H9 (cell line): ENCODE data around the gene ACTN4. TPM values are rescaled to one million over a fixed set of nuclear protein-coding genes. Genes with fewer than 3 reads are reported as not detected.

ENCODE experiments used
- DNase-seq: peaks from one replicate; pipeline ENCODE4 v3.0.0-alpha.2; 2017
- H2AFZ ChIP-seq: one replicate; pipeline ENCODE4 v1.6.1; 2013; ENCODE audit warnings: mild to moderate bottlenecking, low read length, control low read depth, moderate library complexity
- H2AK5ac ChIP-seq: 2 replicates; pipeline ENCODE4 v1.6.1; 2013; ENCODE audit warnings: low read length, control low read depth, mixed read lengths; ENCODE audit not compliant: insufficient read length
- H2BK120ac ChIP-seq: one replicate; pipeline ENCODE4 v1.6.1; 2013; ENCODE audit warnings: low read depth, mild to moderate bottlenecking, low read length, control low read depth, inconsistent platforms; ENCODE audit not compliant: poor library complexity, severe bottlenecking
- H2BK12ac ChIP-seq: 2 replicates; pipeline ENCODE4 v1.6.1; 2013; ENCODE audit warnings: low read length, control low read depth, mixed read lengths, low read depth; ENCODE audit not compliant: insufficient read length
- H2BK15ac ChIP-seq: 2 replicates; pipeline ENCODE4 v1.6.1; 2013; ENCODE audit warnings: low read depth, low read length, control low read depth
- H2BK20ac ChIP-seq: one replicate; pipeline ENCODE4 v1.6.1; 2013; ENCODE audit warnings: low read depth, mild to moderate bottlenecking, low read length, control low read depth, inconsistent platforms; ENCODE audit not compliant: poor library complexity, severe bottlenecking
- H2BK5ac ChIP-seq: 2 replicates; pipeline ENCODE4 v1.6.1; 2013; ENCODE audit warnings: low read length, control low read depth, mixed read lengths; ENCODE audit not compliant: insufficient read length
- H3K14ac ChIP-seq: 2 replicates; pipeline ENCODE4 v1.6.1; 2013; ENCODE audit warnings: low read length, control low read depth; ENCODE audit not compliant: insufficient read depth
- H3K18ac ChIP-seq: 2 replicates; pipeline ENCODE4 v1.6.1; 2013; ENCODE audit warnings: low read depth, mild to moderate bottlenecking, mixed read lengths, low read length, control low read depth; ENCODE audit not compliant: insufficient read length
- H3K23ac ChIP-seq: 2 replicates; pipeline ENCODE4 v1.6.1; 2013; ENCODE audit warnings: low read length, control low read depth, mixed read lengths, low read depth; ENCODE audit not compliant: insufficient read length
- H3K23me2 ChIP-seq: 2 replicates; pipeline ENCODE4 v1.6.1; 2013; ENCODE audit warnings: low read depth, mild to moderate bottlenecking, mixed read lengths, low read length, control low read depth; ENCODE audit not compliant: insufficient read length, poor library complexity, severe bottlenecking
- H3K27ac ChIP-seq: 2 replicates; pipeline ENCODE4 v1.5.1; 2013; ENCODE audit warnings: low read length, control low read depth, mixed read lengths, low read depth; ENCODE audit not compliant: insufficient read length
- H3K27me3 ChIP-seq: 2 replicates; pipeline ENCODE4 v1.6.1; 2013; ENCODE audit warnings: low read length, control low read depth, inconsistent platforms; ENCODE audit not compliant: insufficient read depth
- H3K4ac ChIP-seq: 2 replicates; pipeline ENCODE4 v1.6.1; 2013; ENCODE audit warnings: low read depth, mild to moderate bottlenecking, control low read depth, inconsistent platforms, low read length, moderate library complexity
- H3K4me1 ChIP-seq: 2 replicates; pipeline ENCODE4 v1.6.1; 2013; ENCODE audit warnings: low read length, control low read depth, inconsistent platforms; ENCODE audit not compliant: insufficient read depth
- H3K4me2 ChIP-seq: 2 replicates; pipeline ENCODE4 v1.6.1; 2013; ENCODE audit warnings: low read length, control low read depth, mixed read lengths; ENCODE audit not compliant: insufficient read length, insufficient read depth
- H3K56ac ChIP-seq: 2 replicates; pipeline ENCODE4 v1.6.1; 2013; ENCODE audit warnings: low read depth, mild to moderate bottlenecking, mixed read lengths, low read length, control low read depth; ENCODE audit not compliant: insufficient read length
- H3K79me1 ChIP-seq: 2 replicates; pipeline ENCODE4 v1.6.1; 2013; ENCODE audit warnings: low read depth, mild to moderate bottlenecking, moderate library complexity, low read length, control low read depth, inconsistent platforms; ENCODE audit not compliant: insufficient read depth, poor library complexity, severe bottlenecking
- H3K79me2 ChIP-seq: 2 replicates; pipeline ENCODE4 v1.6.1; 2013; ENCODE audit warnings: low read length, control low read depth, inconsistent platforms; ENCODE audit not compliant: insufficient read depth
- H3K9ac ChIP-seq: 2 replicates; pipeline ENCODE4 v1.6.1; 2013; ENCODE audit warnings: low read length, control low read depth, mixed read lengths; ENCODE audit not compliant: insufficient read length; ENCODE audit errors: extremely low read depth
- H3K9me3 ChIP-seq: one replicate; pipeline ENCODE4 v1.6.1; 2013; ENCODE audit warnings: low read depth, low read length, inconsistent platforms; ENCODE audit not compliant: control insufficient read depth
- H3T11ph ChIP-seq: one replicate; pipeline ENCODE4 v1.6.1; 2013; ENCODE audit warnings: mild to moderate bottlenecking, low read length, control low read depth, inconsistent platforms
- H4K20me1 ChIP-seq: one replicate; pipeline ENCODE4 v1.6.1; 2013; ENCODE audit not compliant: control insufficient read depth, insufficient read length, insufficient read depth
- H4K5ac ChIP-seq: 2 replicates; pipeline ENCODE4 v1.6.1; 2013; ENCODE audit warnings: low read depth, mild to moderate bottlenecking, mixed read lengths, low read length, control low read depth; ENCODE audit not compliant: insufficient read length
- H4K8ac ChIP-seq: replicated peaks from 2 replicates; pipeline ENCODE4 v1.6.1; 2013; ENCODE audit warnings: low read length, control low read depth, mixed read lengths, low read depth; ENCODE audit not compliant: insufficient read length
- H4K91ac ChIP-seq: 2 replicates; pipeline ENCODE4 v1.6.1; 2013; ENCODE audit warnings: low read depth, mild to moderate bottlenecking, moderate library complexity, mixed read lengths, low read length, control low read depth; ENCODE audit not compliant: insufficient read length
- H3K27ac Mint-ChIP-seq, 3 experiments: 2 replicates in 2 of 3; 3 replicates in 1 of 3; pipeline ENCODE4 v1.8.0; 2020 to 2021; ENCODE audit warnings: mixed read lengths in 3 of 3, mild to moderate bottlenecking in 1 of 3, moderate library complexity in 1 of 3
- H3K27me3 Mint-ChIP-seq: 2 replicates; pipeline ENCODE4 v1.8.0; 2021; ENCODE audit warnings: low read depth, mild to moderate bottlenecking, moderate library complexity, mixed read lengths
- H3K36me3 Mint-ChIP-seq, 3 experiments: 2 replicates in 2 of 3; 3 replicates in 1 of 3; pipeline ENCODE4 v1.8.0; 2020 to 2021; ENCODE audit warnings: low read depth in 3 of 3, mixed read lengths in 3 of 3; ENCODE audit not compliant: insufficient read depth in 1 of 3
- H3K4me1 Mint-ChIP-seq, 2 experiments: 2 replicates each; pipeline ENCODE4 v1.8.0; 2020; ENCODE audit warnings: mixed read lengths in 2 of 2
- H3K4me3 Mint-ChIP-seq, 2 experiments: 2 replicates in 1 of 2; 3 replicates in 1 of 2; pipeline ENCODE4 v1.8.0; 2020 to 2021; ENCODE audit warnings: mild to moderate bottlenecking in 2 of 2, mixed read lengths in 2 of 2, moderate library complexity in 1 of 2
- H3K9me3 Mint-ChIP-seq, 2 experiments: 2 replicates in 1 of 2; 3 replicates in 1 of 2; pipeline ENCODE4 v1.8.0; 2020; ENCODE audit warnings: mild to moderate bottlenecking in 2 of 2, mixed read lengths in 2 of 2, moderate library complexity in 1 of 2
- CTCF ChIP-seq: fragments of 200-600 bp; sonication (generic); conservative IDR thresholded peaks from 3 replicates; pipeline ENCODE4 v1.8.0; 2021; ENCODE audit warnings: antibody characterized with exemption, mild to moderate bottlenecking
- WGBS: extraction: QIAGEN DNeasy Blood & Tissue Kit; methylation state at CpG from one replicate; pipeline ENCODE4 v1.1.7; 2013; ENCODE audit warnings: missing lambda C conversion rate, low lambda C conversion rate, mixed read lengths; ENCODE audit not compliant: insufficient read length; ENCODE audit errors: extremely low coverage; 5-methylcytosine and 5-hydroxymethylcytosine counted together
- total RNA-seq: library from RNA; stranded (reverse); gene quantifications from 2 replicates; pipeline ENCODE4 v1.2.1, GENCODE V29; 2021

Gene ACTN4
- total RNA-seq, 1 experiment from 2014 or later: 369 TPM

GRCh38 chr19:38660724-38661123 lies 13.3 kb downstream of the ACTN4 start:
- H2AFZ ChIP-seq: no peak overlapping the region
- H3K4me1 ChIP-seq: peaks cover 38% of the 10 kb centered on the region
- H3K79me2 ChIP-seq: peaks cover 56% of the 10 kb centered on the region
- H3K18ac ChIP-seq: no peak overlapping the region
- no peak overlapping the region for H4K5ac ChIP-seq
- no CpG with 5 or more reads among the region's 9 CpGs for WGBS
- no peaks in the 10 kb centered on the region for H3K9me3 ChIP-seq
- H4K8ac ChIP-seq: no peak overlapping the region
- Mint-ChIP-seq H3K4me1 (peaks cover 75 to 80% of the 10 kb centered on the region in 2 experiments), H3K36me3 (peaks cover 16 to 23% (median 19%) of the 10 kb centered on the region in 3 experiments; a peak in 6 of 7 replicates), H3K4me3 (no peak overlapping the region), H3K27me3 (no peaks in the 10 kb centered on the region), H3K9me3 (peaks cover 0 to 2% of the 10 kb centered on the region in 2 experiments; a peak in 1 of 5 replicates), H3K27ac (peak overlapping the region in 2 of 3 experiments; percentile 45 to 78; a peak in 4 of 7 replicates)
- H2BK12ac ChIP-seq: no peak overlapping the region
- peak overlapping the region; percentile 21 for H3K9ac ChIP-seq
- no peak overlapping the region for H3T11ph ChIP-seq
- no peak overlapping the region for H3K56ac ChIP-seq
- peaks cover 4% of the 10 kb centered on the region for H3K79me1 ChIP-seq
- H4K20me1 ChIP-seq: no peaks in the 10 kb centered on the region
- H4K91ac ChIP-seq: no peak overlapping the region
- no peaks in the 10 kb centered on the region for H3K27me3 ChIP-seq
- TF ChIP-seq CTCF: no peak
- no peak overlapping the region for H3K27ac ChIP-seq
- no peak for DNase-seq
- no peak overlapping the region for H3K4me2 ChIP-seq
- H3K23ac ChIP-seq: no peak overlapping the region
- H2AK5ac ChIP-seq: no peak overlapping the region
- H3K23me2 ChIP-seq: no peaks in the 10 kb centered on the region
- no peak overlapping the region for H2BK120ac ChIP-seq
- H2BK20ac ChIP-seq: no peak overlapping the region
- no peak overlapping the region for H2BK5ac ChIP-seq
- H3K14ac ChIP-seq: no peak overlapping the region
- H3K4ac ChIP-seq: no peak overlapping the region
- no peak overlapping the region for H2BK15ac ChIP-seq
